DND-41 (cell line): ENCODE measurements around the gene JCHAIN.
A peak's percentile ranks its signal among the peaks of the same experiment; 100 is the strongest.
"Not testable (repeated sequence)": the region's sequence is repeated elsewhere in the genome, so short reads cannot be mapped to it uniquely, and the experiment has no call there.

Experiments used
- ATAC-seq: fragments of 200-7000 bp; cut with Tn5 transposase; 3 replicates; pipeline ENCODE4 v1.9.1; 2021; ENCODE audit warnings: low read depth; ENCODE audit not compliant: insufficient read depth
- DNase-seq: peaks from one replicate; pipeline ENCODE4 v3.0.0-alpha.2; 2020
- H2AFZ ChIP-seq: 2 replicates; pipeline ENCODE4 v1.6.0; 2012; ENCODE audit warnings: low read depth, low read length
- H3K27ac ChIP-seq: 2 replicates; pipeline ENCODE4 v1.5.1; 2012; ENCODE audit warnings: low read length, inconsistent platforms
- H3K27me3 ChIP-seq: fragments of 200-600 bp; sonication (generic); 2 replicates; pipeline ENCODE4 v1.6.0; 2012; ENCODE audit warnings: low read length, mild to moderate bottlenecking, inconsistent platforms; ENCODE audit not compliant: insufficient read depth, poor library complexity
- H3K36me3 ChIP-seq: 2 replicates; pipeline ENCODE4 v1.5.1; 2012; ENCODE audit warnings: low read length, inconsistent platforms; ENCODE audit not compliant: insufficient read depth
- H3K4me1 ChIP-seq: 2 replicates; pipeline ENCODE4 v1.5.1; 2012; ENCODE audit warnings: mild to moderate bottlenecking, low read length; ENCODE audit not compliant: insufficient read depth
- H3K4me2 ChIP-seq: 2 replicates; pipeline ENCODE4 v1.6.0; 2012; ENCODE audit warnings: mild to moderate bottlenecking, moderate library complexity, low read length, inconsistent platforms; ENCODE audit not compliant: insufficient read depth
- H3K4me3 ChIP-seq, 2 experiments: fragments of 200-600 bp in 1 of 2; shearing (Covaris generic) in 1 of 2; 2 replicates each; pipeline ENCODE4 v1.5.1; 2012 to 2016; ENCODE audit warnings: inconsistent platforms in 2 of 2, low read length in 2 of 2, mild to moderate bottlenecking in 2 of 2, low read depth in 1 of 2, moderate library complexity in 1 of 2
- H3K79me2 ChIP-seq: 2 replicates; pipeline ENCODE4 v1.6.0; 2012; ENCODE audit warnings: low read length, inconsistent platforms; ENCODE audit not compliant: insufficient read depth
- H3K9ac ChIP-seq: 2 replicates; pipeline ENCODE4 v1.6.0; 2012; ENCODE audit warnings: low read depth, mild to moderate bottlenecking, inconsistent platforms, low read length, moderate library complexity
- H3K9me3 ChIP-seq: 2 replicates; pipeline ENCODE4 v1.5.1; 2012; ENCODE audit warnings: low read length, moderate library complexity, mild to moderate bottlenecking, inconsistent platforms; ENCODE audit not compliant: insufficient read depth, severe bottlenecking
- H4K20me1 ChIP-seq: 2 replicates; pipeline ENCODE4 v1.6.0; 2012; ENCODE audit warnings: low read length; ENCODE audit not compliant: insufficient read depth
- CTCF ChIP-seq: IDR thresholded peaks from 2 replicates; pipeline ENCODE4 v1.5.1; 2012; ENCODE audit warnings: borderline replicate concordance, low read length, moderate library complexity, mild to moderate bottlenecking; ENCODE audit not compliant: poor library complexity, severe bottlenecking; ENCODE audit errors: extremely low read depth
- EZH2 ChIP-seq: IDR thresholded peaks from 3 replicates; pipeline ENCODE4 v1.6.1; 2012; ENCODE audit warnings: borderline replicate concordance, low read depth, mild to moderate bottlenecking, moderate library complexity, low read length, inconsistent platforms; ENCODE audit not compliant: severe bottlenecking

The JCHAIN gene

GRCh38 chr4:70657326-70657725 is 9.0 kb downstream of the JCHAIN start:
- TF ChIP-seq EZH2 (no peak), CTCF (no peak)
- no peak for DNase-seq
- Histone ChIP-seq H3K27ac (no peak overlapping the region), H3K9me3 (no peaks in the 10 kb centered on the region), H3K9ac (no peak overlapping the region), H3K4me1 (peaks cover 28% of the 10 kb centered on the region), H4K20me1 (no peaks in the 10 kb centered on the region), H3K79me2 (no peaks in the 10 kb centered on the region), H3K27me3 (no peaks in the 10 kb centered on the region), H2AFZ (no peak overlapping the region), H3K4me3 (no peak overlapping the region), H3K4me2 (no peak overlapping the region), H3K36me3 (no peaks in the 10 kb centered on the region)
- ATAC-seq, result no peak

GRCh38 chr4:70654605-70655011 is 11.7 kb downstream of the JCHAIN start:
- ATAC-seq, result no peak
- Histone ChIP-seq H3K9ac (no peak overlapping the region), H3K4me2 (no peak overlapping the region), H4K20me1 (no peaks in the 10 kb centered on the region), H3K27me3 (no peaks in the 10 kb centered on the region), H3K4me3 (no peak overlapping the region), H3K4me1 (peaks cover 42% of the 10 kb centered on the region), H3K36me3 (no peaks in the 10 kb centered on the region), H3K27ac (no peak overlapping the region; the same call in 1 of the 2 replicates), H3K79me2 (no peaks in the 10 kb centered on the region), H2AFZ (no peak overlapping the region), H3K9me3 (no peaks in the 10 kb centered on the region)
- no peak for DNase-seq
- TF ChIP-seq CTCF (no peak), EZH2 (no peak)

- Histone ChIP-seq H3K9me3 (no peaks in the 10 kb centered on the region), H3K36me3 (no peaks in the 10 kb centered on the region), H3K4me1 (peaks cover 37% of the 10 kb centered on the region), H3K4me2 (peak overlapping the region; percentile 53), H3K27me3 (no peaks in the 10 kb centered on the region), H3K9ac (peak overlapping the region; percentile 34), H3K79me2 (no peaks in the 10 kb centered on the region), H3K27ac (peak overlapping the region; percentile 76), H2AFZ (peak overlapping the region; percentile 86), H4K20me1 (no peaks in the 10 kb centered on the region), H3K4me3 (no peak overlapping the region)
- TF ChIP-seq CTCF, result peak; percentile 84
- no peak for TF ChIP-seq EZH2
- ATAC-seq, result peak; percentile 92
- peak; percentile 70 for DNase-seq
Measured at GRCh38 chr4:70651864-70652506, 14.3 kb downstream of the JCHAIN start.

GRCh38 chr4:70650741-70651140 is 15.6 kb downstream of the JCHAIN start:
- not testable (repeated sequence) for H3K4me2 ChIP-seq, H3K4me3 ChIP-seq, H3K9me3 ChIP-seq, H3K27me3 ChIP-seq, H3K36me3 ChIP-seq, ATAC-seq, H4K20me1 ChIP-seq, H2AFZ ChIP-seq, DNase-seq, H3K9ac ChIP-seq, H3K79me2 ChIP-seq
- Histone ChIP-seq H3K27ac (0 out of 2 replicates have a peak overlapping the region, but pooled peaks have one; percentile 25), H3K4me1 (peaks cover 32% of the 10 kb centered on the region)
